PC-9 (cell line): ENCODE results near the gene NAA25. TPM values are rescaled to one million over a fixed set of nuclear protein-coding genes. Genes with fewer than 3 reads are reported as not detected.

Experiments used
- BruUV-seq: library from RNA; stranded (reverse); fragments of 400-500 nt; replicated peaks from 2 replicates; lab custom pipeline; 2021; lab: Mats Ljungman, UMichigan
- CTCF ChIA-PET: fragments of 300-600 bp; sonication (Branson Sonifier 250); formaldehyde crosslinking; loops from one replicate; lab custom pipeline; 2022; ENCODE audit warnings: antibody characterized with exemption; lab: Charles Lee
- POLR2A ChIA-PET: fragments of 300-600 bp; sonication (Branson Sonifier 250); formaldehyde crosslinking; loops from one replicate; lab custom pipeline; 2022; ENCODE audit warnings: antibody characterized with exemption; ENCODE audit not compliant: unreplicated experiment; lab: Charles Lee
- DNase-seq, 2 experiments: peaks; one replicate each; pipeline versions ENCODE4 v3.0.0 to v3.0.0-alpha.2; 2015 to 2022; ENCODE audit warnings: mixed read lengths in 1 of 2
- H2AFZ ChIP-seq: fragments of 200-600 bp; sonication (generic); 2 replicates; pipeline ENCODE4 v1.8.1; 2017; ENCODE audit warnings: antibody characterized with exemption
- H3F3A ChIP-seq: fragments of 200-600 bp; sonication (generic); 2 replicates; pipeline ENCODE4 v1.8.1; 2017; ENCODE audit warnings: antibody characterized with exemption, mild to moderate bottlenecking, low read depth; ENCODE audit not compliant: insufficient read depth
- H3K27ac ChIP-seq: fragments of 200-600 bp; sonication (generic); 2 replicates; pipeline ENCODE4 v1.6.1; 2016; ENCODE audit warnings: mixed run types
- H3K27me3 ChIP-seq: fragments of 200-600 bp; sonication (generic); 2 replicates; pipeline ENCODE4 v1.6.1; 2016; ENCODE audit warnings: low read depth, mixed run types; ENCODE audit not compliant: insufficient read depth
- H3K36me3 ChIP-seq: fragments of 200-600 bp; sonication (generic); 2 replicates; pipeline ENCODE4 v1.6.1; 2016; ENCODE audit warnings: low read depth, mixed run types
- H3K4me1 ChIP-seq: fragments of 200-600 bp; sonication (generic); replicated peaks from 2 replicates; pipeline ENCODE4 v1.6.1; 2016; ENCODE audit warnings: mixed run types; ENCODE audit not compliant: insufficient read depth
- H3K4me2 ChIP-seq: fragments of 200-600 bp; sonication (generic); 2 replicates; pipeline ENCODE4 v1.6.1; 2017; ENCODE audit warnings: mixed run types
- H3K4me3 ChIP-seq: fragments of 200-600 bp; sonication (generic); 2 replicates; pipeline ENCODE4 v1.6.1; 2016; ENCODE audit warnings: mixed run types
- H3K79me2 ChIP-seq: fragments of 200-600 bp; sonication (generic); 2 replicates; pipeline ENCODE4 v1.6.1; 2017; ENCODE audit warnings: low read depth, mixed run types
- H3K9me2 ChIP-seq: fragments of 200-600 bp; sonication (generic); 2 replicates; pipeline ENCODE4 v1.8.1; 2017; ENCODE audit warnings: mild to moderate bottlenecking; ENCODE audit not compliant: insufficient read depth
- H3K9me3 ChIP-seq: fragments of 200-600 bp; sonication (generic); 2 replicates; pipeline ENCODE4 v1.8.1; 2016; ENCODE audit warnings: low read depth; ENCODE audit not compliant: insufficient read depth
- H4K20me1 ChIP-seq: fragments of 200-600 bp; sonication (generic); 2 replicates; pipeline ENCODE4 v1.8.1; 2017; ENCODE audit not compliant: insufficient read depth
- EZH2 ChIP-seq: fragments of 200-600 bp; sonication (generic); IDR thresholded peaks from 2 replicates; pipeline ENCODE4 v1.8.0; 2017; ENCODE audit warnings: antibody characterized with exemption, low read depth
- intact Hi-C: fragments of 100-400 bp; cut with micrococcal nuclease; formaldehyde crosslinking; loops from one replicate; pipeline ENCODE4 v1.10.0; 2022; ENCODE audit not compliant: unreplicated experiment
- total RNA-seq: library from RNA; stranded (reverse); gene quantifications from 2 replicates; pipeline ENCODE4 v1.2.3, GENCODE V29; 2021
- TF ChIP-seq, protein P1 (sequence below): fragments of 200-600 bp; sonication (generic); conservative IDR thresholded peaks from 2 replicates; pipeline ENCODE4 v1.6.1; 2017; ENCODE audit warnings: mixed run types, antibody characterized with exemption, mild to moderate bottlenecking, moderate library complexity

Gene NAA25
- total RNA-seq, 1 experiment from 2014 or later, result 37.0 TPM

DNA sequence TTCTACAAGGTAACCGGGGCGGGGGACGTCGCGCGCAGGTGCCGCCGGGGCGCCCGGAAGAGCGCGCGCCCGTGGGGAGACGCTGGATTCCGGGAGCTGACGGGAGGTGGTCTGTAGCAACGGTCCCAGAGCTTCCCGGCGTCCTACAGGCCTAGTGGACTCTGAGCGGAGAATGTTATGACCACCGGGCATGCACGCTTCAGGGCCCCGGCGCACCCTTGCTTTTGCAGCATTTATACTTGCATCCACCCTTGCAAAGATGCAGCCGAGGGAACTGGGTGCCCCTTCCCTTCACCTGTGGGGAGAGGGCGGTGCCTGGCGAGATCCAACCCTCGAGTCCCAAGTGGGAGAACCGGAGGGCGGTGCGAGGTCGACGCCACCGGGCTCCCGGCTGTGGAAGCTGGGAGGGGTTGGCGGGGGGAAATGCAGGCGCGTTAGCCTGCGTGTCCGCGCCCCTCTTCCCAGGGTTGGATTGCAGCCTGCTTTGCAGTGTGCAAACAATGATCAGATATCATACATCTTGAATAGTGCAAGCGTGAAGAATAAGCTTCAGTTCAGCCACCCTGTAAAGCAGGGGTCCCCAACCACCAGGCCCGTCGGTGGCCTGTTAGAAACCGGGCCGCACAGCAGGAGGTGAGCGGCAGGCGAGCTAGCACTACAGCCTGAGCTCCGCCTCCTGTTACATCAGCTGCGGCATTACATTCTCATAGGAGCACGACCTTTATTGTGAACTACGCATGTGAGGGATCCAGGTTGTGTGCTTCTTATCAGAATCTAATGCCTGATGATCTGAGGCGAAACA, 94.8 kb downstream of the NAA25 start:
- TF ChIP-seq, protein P1, sequence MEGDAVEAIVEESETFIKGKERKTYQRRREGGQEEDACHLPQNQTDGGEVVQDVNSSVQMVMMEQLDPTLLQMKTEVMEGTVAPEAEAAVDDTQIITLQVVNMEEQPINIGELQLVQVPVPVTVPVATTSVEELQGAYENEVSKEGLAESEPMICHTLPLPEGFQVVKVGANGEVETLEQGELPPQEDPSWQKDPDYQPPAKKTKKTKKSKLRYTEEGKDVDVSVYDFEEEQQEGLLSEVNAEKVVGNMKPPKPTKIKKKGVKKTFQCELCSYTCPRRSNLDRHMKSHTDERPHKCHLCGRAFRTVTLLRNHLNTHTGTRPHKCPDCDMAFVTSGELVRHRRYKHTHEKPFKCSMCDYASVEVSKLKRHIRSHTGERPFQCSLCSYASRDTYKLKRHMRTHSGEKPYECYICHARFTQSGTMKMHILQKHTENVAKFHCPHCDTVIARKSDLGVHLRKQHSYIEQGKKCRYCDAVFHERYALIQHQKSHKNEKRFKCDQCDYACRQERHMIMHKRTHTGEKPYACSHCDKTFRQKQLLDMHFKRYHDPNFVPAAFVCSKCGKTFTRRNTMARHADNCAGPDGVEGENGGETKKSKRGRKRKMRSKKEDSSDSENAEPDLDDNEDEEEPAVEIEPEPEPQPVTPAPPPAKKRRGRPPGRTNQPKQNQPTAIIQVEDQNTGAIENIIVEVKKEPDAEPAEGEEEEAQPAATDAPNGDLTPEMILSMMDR, result no peak; the same call in 1 of the 2 replicates
- TF ChIP-seq EZH2, result no peak
- peak overlapping the region; percentile 90 for H2AFZ ChIP-seq
- H3K27me3 ChIP-seq, result no peaks in the 10 kb centered on the region
- peaks cover 15% of the 10 kb centered on the region for H3K36me3 ChIP-seq
- no peaks in the 10 kb centered on the region for H3K9me3 ChIP-seq
- H3F3A ChIP-seq, result peaks cover 55% of the 10 kb centered on the region
- peaks cover 19% of the 10 kb centered on the region; the same call in 1 of the 2 replicates for H4K20me1 ChIP-seq
- no TSS peak for BruUV-seq
- peaks cover 71% of the 10 kb centered on the region for H3K79me2 ChIP-seq
- H3K4me2 ChIP-seq, result peak overlapping the region; percentile 87
- H3K4me3 ChIP-seq, result peak overlapping the region; percentile 86
- POLR2A ChIA-PET, result interaction anchor here (0.5 to 0.8 kb wide), 6 partner anchors 68 to 1318 kb away, joined by 3 to 10 read pairs (median 4); no protein-coding TSS in a partner anchor
- peak overlapping the region; percentile 88 for H3K27ac ChIP-seq
- no peaks in the 10 kb centered on the region for H3K9me2 ChIP-seq
- intact Hi-C loops, result loop anchor here (2.0 to 5.0 kb wide), 4 partner anchors 69 to 442 kb away; partner anchors contain the start of genes MAPKAPK5 and PTPN11
- H3K4me1 ChIP-seq, result peaks cover 44% of the 10 kb centered on the region
- CTCF ChIA-PET, result interaction anchor here (0.5 kb wide), 1 partner anchor 96 kb away, joined by 8 read pairs; no protein-coding TSS in a partner anchor
- DNase-seq, result peak; percentile 73 to 81

DNA sequence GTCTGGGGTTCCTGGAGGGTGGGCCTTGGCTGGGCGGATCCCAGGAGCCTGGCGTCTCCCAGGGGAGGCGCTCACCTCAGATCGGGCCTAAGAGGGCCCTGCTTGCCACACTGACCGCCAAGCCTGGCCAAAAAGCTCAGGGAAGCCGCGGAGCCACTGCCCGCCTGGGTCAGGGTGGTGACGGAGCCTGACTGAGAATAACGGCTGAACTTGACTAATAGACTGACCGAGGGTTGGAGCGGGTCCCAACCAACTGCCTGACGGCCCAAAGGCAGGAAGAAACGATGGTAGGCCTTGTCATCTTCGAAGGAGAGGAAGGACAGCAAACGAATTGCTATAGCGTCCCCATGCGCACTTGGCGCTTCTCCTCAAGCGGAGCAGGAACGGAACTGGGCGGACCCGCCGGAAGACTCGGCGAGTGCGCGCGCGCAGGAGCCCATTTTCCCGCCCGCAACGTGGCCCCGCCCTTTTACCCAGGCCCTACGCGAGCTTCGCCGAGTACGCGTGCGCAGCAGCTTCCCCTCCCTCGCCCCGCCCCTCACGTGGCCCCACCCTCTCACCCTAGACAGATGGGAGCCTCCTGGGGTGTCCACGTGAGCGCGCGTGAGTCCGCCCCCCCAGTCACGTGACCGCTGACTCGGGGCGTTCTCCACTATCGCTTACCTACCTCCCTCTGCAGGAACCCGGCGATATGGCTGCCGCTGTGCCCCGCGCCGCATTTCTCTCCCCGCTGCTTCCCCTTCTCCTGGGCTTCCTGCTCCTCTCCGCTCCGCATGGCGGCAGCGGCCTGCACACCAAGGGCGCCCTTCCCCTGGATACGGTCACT, 95.6 kb downstream of the NAA25 start, which contains the start of the genes ERP29 and TMEM116:
TSS of gene ERP29 (plus strand) at position 652 of the 826 bp plus-strand sequence. CDS start at position 692, 40 bp downstream.
TSS of gene TMEM116 (minus strand) at position 391 of the 826 bp plus-strand sequence. CDS start 7,895 bp downstream, outside the sequence.
- peaks cover 11% of the 10 kb centered on the region; the same call in 1 of the 2 replicates for H4K20me1 ChIP-seq
- H3K27me3 ChIP-seq, result no peaks in the 10 kb centered on the region
- ChIA-PET POLR2A (interaction anchor here (0.6 to 0.9 kb wide), 6 partner anchors 36 to 1233 kb away, joined by 3 to 8 read pairs (median 4); no protein-coding TSS in a partner anchor), CTCF (interaction anchor here (0.5 to 0.7 kb wide), 2 partner anchors 97 to 374 kb away, joined by 3 to 8 read pairs; no protein-coding TSS in a partner anchor)
- no peaks in the 10 kb centered on the region for H3K9me2 ChIP-seq
- TF ChIP-seq EZH2, result no peak
- TF ChIP-seq, protein P1, result peak; percentile 68
- H3K9me3 ChIP-seq, result no peaks in the 10 kb centered on the region
- H3K79me2 ChIP-seq, result peaks cover 63% of the 10 kb centered on the region
- peak within 1 kb of the TSS; percentile 97 for H3K4me2 ChIP-seq
- H3K4me3 ChIP-seq, result peak within 1 kb of the TSS; percentile 86
- peak; percentile 91 to 98 for DNase-seq
- intact Hi-C loops, result loop anchor here (1.0 to 5.0 kb wide), 5 partner anchors 68 to 441 kb away; partner anchors contain the start of genes MAPKAPK5 and PTPN11
- H3K36me3 ChIP-seq, result peaks cover 9% of the 10 kb centered on the region
- H3K27ac ChIP-seq, result peak within 1 kb of the TSS; percentile 88
- H2AFZ ChIP-seq, result peak within 1 kb of the TSS; percentile 91
- H3F3A ChIP-seq, result peaks cover 47% of the 10 kb centered on the region
- H3K4me1 ChIP-seq, result peaks cover 36% of the 10 kb centered on the region
- TSS peak; percentile 77 for BruUV-seq
